Heart left ventricle (tissue), 13 donors: ENCODE data around the gene EMC10.

Experiments
- POLR2A ChIP-seq, 2 donors: fragments of 450-650 bp; IDR thresholded peaks; one replicate each; pipeline ENCODE4 v1.6.1; 2017; ENCODE audit warnings: antibody characterized with exemption in 2 of 2, mild to moderate bottlenecking in 2 of 2, moderate library complexity in 2 of 2
- TF ChIP-seq, protein P1 (sequence below), 12 donors: fragments of 200-600 bp; sonication (generic) in 4 of 12; IDR thresholded peaks; one replicate each; pipeline versions ENCODE4 v1.5.0 to v1.8.0; 2018 to 2022; ENCODE audit warnings: antibody characterized with exemption in 12 of 12, mild to moderate bottlenecking in 5 of 12
- donor health status: ischemic (EF 13 %, LVEDD 7.1; RV severe dilation, severe dysfunction).
- donor health status: DM: no; HTN: yes; CAD: no.
- donor health status: DM: no; HTN: no; CAD: no.
- donor health status: ischemic (EF 25% LVEDD 6.9; RV normal size, moderate dysfunction).
- donor health status: ischemic (EF 25% LVEDD 5.7; RV mildly dilated, moderate dysfunction).
- donor health status: ischemic (EF 35%, LVEDD 5.7; RV mildly dilated, moderate dysfunction).
- donor health status: nonischemic (EF 11% LVEDD 7.7; RV severe dilation, severe dysfunction).
- donor health status: DM: yes; HTN: yes; CAD: no.
- donor health status: PGD.
- donor health status: ischemic (EF 29% LVEDD 5.4; RV normal size, mild dysfunction).
- donor health status: nonischemic (EF 23%, LVEDD 6.1; RV moderate dilation, normal function).

DNA sequence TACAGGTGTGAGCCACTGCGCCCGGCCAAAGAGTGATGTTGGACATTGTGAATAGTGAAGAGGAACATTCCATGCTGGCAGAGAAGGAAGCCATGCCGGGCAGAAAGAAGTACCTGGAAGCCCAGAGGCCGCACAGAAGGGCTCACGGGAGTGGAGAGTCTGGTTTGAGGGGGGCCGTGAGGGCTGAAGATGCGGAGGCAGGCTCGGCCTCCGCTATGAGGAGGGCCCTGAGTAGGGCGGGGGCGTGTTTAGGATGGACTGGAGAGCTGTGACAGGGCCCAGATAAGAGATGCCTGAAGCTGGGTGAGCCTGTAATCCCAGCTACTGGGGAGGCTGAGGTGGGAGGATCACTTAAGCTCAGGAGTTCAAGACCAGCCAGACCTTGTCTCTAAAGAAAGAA is 33.1 kb downstream of the EMC10 start:
- TF ChIP-seq, protein P1, sequence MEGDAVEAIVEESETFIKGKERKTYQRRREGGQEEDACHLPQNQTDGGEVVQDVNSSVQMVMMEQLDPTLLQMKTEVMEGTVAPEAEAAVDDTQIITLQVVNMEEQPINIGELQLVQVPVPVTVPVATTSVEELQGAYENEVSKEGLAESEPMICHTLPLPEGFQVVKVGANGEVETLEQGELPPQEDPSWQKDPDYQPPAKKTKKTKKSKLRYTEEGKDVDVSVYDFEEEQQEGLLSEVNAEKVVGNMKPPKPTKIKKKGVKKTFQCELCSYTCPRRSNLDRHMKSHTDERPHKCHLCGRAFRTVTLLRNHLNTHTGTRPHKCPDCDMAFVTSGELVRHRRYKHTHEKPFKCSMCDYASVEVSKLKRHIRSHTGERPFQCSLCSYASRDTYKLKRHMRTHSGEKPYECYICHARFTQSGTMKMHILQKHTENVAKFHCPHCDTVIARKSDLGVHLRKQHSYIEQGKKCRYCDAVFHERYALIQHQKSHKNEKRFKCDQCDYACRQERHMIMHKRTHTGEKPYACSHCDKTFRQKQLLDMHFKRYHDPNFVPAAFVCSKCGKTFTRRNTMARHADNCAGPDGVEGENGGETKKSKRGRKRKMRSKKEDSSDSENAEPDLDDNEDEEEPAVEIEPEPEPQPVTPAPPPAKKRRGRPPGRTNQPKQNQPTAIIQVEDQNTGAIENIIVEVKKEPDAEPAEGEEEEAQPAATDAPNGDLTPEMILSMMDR (IDR thresholded peaks at IDR 0.05) = no peak
- TF ChIP-seq POLR2A (IDR thresholded peaks at IDR 0.05) = no peak
